Activated CD4-positive, alpha-beta memory T cell treated with anti-CD3 and anti-CD28 coated beads, Interleukin-2, amount 10 ng/mL, durations not matched to agents 7 days and 5 days (primary cell): ENCODE results near the gene CRYBG2. TPM values are rescaled to one million over a fixed set of nuclear protein-coding genes. Genes with fewer than 3 reads are reported as not detected.

Experiments used
- CTCF ChIA-PET: fragments of 350-600 bp; sonication (Branson Sonifier 250); formaldehyde crosslinking; loops from one replicate; lab custom pipeline; 2021; ENCODE audit warnings: antibody characterized with exemption, inconsistent platforms; lab: Charles Lee
- POLR2A ChIA-PET: fragments of 350-600 bp; sonication (Branson Sonifier 250); formaldehyde crosslinking; loops from one replicate; lab custom pipeline; 2021; ENCODE audit warnings: antibody characterized with exemption; lab: Charles Lee
- DNase-seq: peaks from one replicate; pipeline ENCODE4 v3.0.0-alpha.2; 2020
- H3K27ac Mint-ChIP-seq: one replicate; pipeline ENCODE4 v1.8.0; 2021; ENCODE audit warnings: mild to moderate bottlenecking, mixed read lengths
- H3K27me3 Mint-ChIP-seq: one replicate; pipeline ENCODE4 v1.8.0; 2021; ENCODE audit warnings: mixed read lengths
- H3K36me3 Mint-ChIP-seq: one replicate; pipeline ENCODE4 v1.8.0; 2021; ENCODE audit warnings: low read depth, mixed read lengths
- H3K4me1 Mint-ChIP-seq: one replicate; pipeline ENCODE4 v1.8.0; 2021; ENCODE audit warnings: mixed read lengths
- H3K4me3 Mint-ChIP-seq: one replicate; pipeline ENCODE4 v1.8.0; 2021; ENCODE audit warnings: mild to moderate bottlenecking, mixed read lengths
- H3K9me3 Mint-ChIP-seq: one replicate; pipeline ENCODE4 v1.8.0; 2021; ENCODE audit warnings: mixed read lengths
- total RNA-seq, 2 experiments: library from RNA; stranded (reverse); gene quantifications; one replicate each; pipeline ENCODE4 v1.2.3, GENCODE V29; 2021

CRYBG2 gene
- total RNA-seq, 2 experiments from 2014 or later = 1.9 to 4.3 TPM

GRCh38 chr1:26287811-26288210 is 66.1 kb downstream of the CRYBG2 start:
- peak; percentile 25 for DNase-seq
- peaks cover 90% of the 10 kb centered on the region for H3K4me1 Mint-ChIP-seq
- peak overlapping the region; percentile 98 for H3K27ac Mint-ChIP-seq
- peak overlapping the region; percentile 54 for H3K4me3 Mint-ChIP-seq
- H3K36me3 Mint-ChIP-seq = peaks cover 27% of the 10 kb centered on the region
- no peaks in the 10 kb centered on the region for H3K9me3 Mint-ChIP-seq
- H3K27me3 Mint-ChIP-seq = no peaks in the 10 kb centered on the region
- ChIA-PET POLR2A (interaction anchor here (0.8 to 19.9 kb wide), 18 partner anchors 10 to 546 kb away, joined by 3 to 1302 read pairs (median 10); partner anchors contain the start of genes CD52, DHDDS, HMGN2 and SH3BGRL3), CTCF (interaction anchor here (1.0 to 17.9 kb wide), 15 partner anchors 8 to 184 kb away, joined by 3 to 883 read pairs (median 12); partner anchors contain the start of genes CD52, CEP85, HMGN2 and SH3BGRL3)

- Mint-ChIP-seq H3K36me3 (peaks cover 33% of the 10 kb centered on the region), H3K27ac (peak overlapping the region; percentile 98), H3K27me3 (no peaks in the 10 kb centered on the region), H3K9me3 (no peaks in the 10 kb centered on the region), H3K4me1 (peaks cover 96% of the 10 kb centered on the region), H3K4me3 (peak overlapping the region; percentile 54)
- CTCF ChIA-PET = interaction anchor here (0.6 to 17.9 kb wide), 14 partner anchors 8 to 129 kb away, joined by 3 to 883 read pairs (median 14); partner anchors contain the start of genes CD52, CEP85, SH3BGRL3 and UBXN11
- POLR2A ChIA-PET = interaction anchor here (0.7 to 19.9 kb wide), 19 partner anchors 9 to 184 kb away, joined by 3 to 1302 read pairs (median 9); partner anchors contain the start of genes CD52, DHDDS, HMGN2 and SH3BGRL3
- peak; percentile 91 for DNase-seq
Measured at GRCh38 chr1:26287033-26287711, 66.8 kb downstream of the CRYBG2 start.

DNA sequence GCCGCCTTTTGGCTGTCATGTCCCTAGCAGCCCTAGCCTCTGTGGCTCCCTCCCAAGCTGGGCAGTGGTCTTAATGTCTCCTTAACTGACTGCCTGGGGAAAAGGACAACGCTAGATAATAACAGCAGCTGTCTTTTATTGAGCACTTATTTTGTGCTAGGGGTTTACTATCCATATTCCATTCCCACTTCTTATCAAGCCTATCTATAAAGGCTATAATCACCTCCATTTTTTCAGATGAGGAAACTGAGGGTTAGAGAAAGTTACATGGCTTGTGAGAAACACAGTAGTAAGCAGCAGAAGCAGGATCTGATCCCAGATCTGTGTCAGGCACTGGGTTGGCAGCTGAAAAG is 67.9 kb downstream of the CRYBG2 start:
- DNase-seq = no peak
- peaks cover 45% of the 10 kb centered on the region for H3K36me3 Mint-ChIP-seq
- no peak overlapping the region for H3K4me3 Mint-ChIP-seq

DNA sequence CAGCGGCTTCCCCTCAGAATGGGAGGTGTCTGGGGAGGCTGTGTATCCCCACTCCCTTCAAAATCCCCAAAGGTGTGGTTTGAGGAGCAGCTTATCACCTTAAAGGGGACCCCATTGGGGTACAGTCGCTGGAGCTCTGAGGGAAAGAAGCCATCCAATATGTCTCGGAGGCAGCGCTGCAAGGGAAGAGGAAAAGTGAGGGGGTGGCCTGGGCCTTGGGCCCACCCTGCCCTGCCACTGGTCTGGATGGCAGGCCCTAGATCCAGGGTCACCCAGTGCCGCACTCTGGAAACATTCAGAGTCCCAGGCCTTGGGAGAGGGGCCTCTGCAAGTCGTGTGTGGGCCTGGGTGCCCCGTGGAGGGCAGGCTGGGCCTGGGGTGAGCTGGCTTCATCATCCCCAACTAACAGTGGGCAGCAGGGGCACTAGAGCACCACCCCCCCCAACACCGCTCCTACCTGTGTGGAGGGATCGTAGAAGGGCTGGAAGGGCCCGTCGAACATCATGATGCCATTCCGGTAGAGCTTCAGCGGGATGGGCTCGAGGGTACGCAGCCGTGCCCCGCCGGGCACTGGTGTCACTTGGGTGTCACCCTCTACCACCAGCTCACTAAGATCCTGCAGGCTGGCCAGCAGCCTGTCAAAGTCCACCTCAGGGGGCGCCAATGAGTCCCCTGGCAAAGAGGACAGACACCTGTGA is 68.4 kb downstream of the CRYBG2 start:
- no peaks in the 10 kb centered on the region for H3K27me3 Mint-ChIP-seq
- CTCF ChIA-PET = interaction anchor here (0.6 to 17.9 kb wide), 27 partner anchors 10 to 257 kb away, joined by 3 to 883 read pairs (median 8); partner anchors contain the start of genes CD52, CEP85, UBXN11 and ZNF593
- peaks cover 49% of the 10 kb centered on the region for H3K36me3 Mint-ChIP-seq
- H3K27ac Mint-ChIP-seq = peak overlapping the region; percentile 98
- no peak overlapping the region for H3K4me3 Mint-ChIP-seq
- peaks cover 96% of the 10 kb centered on the region for H3K4me1 Mint-ChIP-seq
- peak; percentile 58 for DNase-seq
- H3K9me3 Mint-ChIP-seq = no peaks in the 10 kb centered on the region
- POLR2A ChIA-PET = interaction anchor here (0.6 to 19.9 kb wide), 23 partner anchors 8 to 253 kb away, joined by 3 to 1302 read pairs (median 5); partner anchors contain the start of genes CD52, DHDDS, HMGN2 and PDIK1L

More for the DNA sequence above, 67.9 kb downstream of the CRYBG2 start:
- ChIA-PET POLR2A (interaction anchor here (0.6 to 19.9 kb wide), 12 partner anchors 8 to 186 kb away, joined by 3 to 1302 read pairs (median 9); partner anchors contain the start of genes CD52, DHDDS, HMGN2 and SH3BGRL3), CTCF (interaction anchor here (1.0 to 17.9 kb wide), 15 partner anchors 10 to 163 kb away, joined by 3 to 883 read pairs (median 19); partner anchors contain the start of genes CD52, CEP85, UBXN11 and ZNF593)
- Mint-ChIP-seq H3K27me3 (no peaks in the 10 kb centered on the region), H3K27ac (peak overlapping the region; percentile 98), H3K9me3 (no peaks in the 10 kb centered on the region), H3K4me1 (peaks cover 99% of the 10 kb centered on the region)

DNA sequence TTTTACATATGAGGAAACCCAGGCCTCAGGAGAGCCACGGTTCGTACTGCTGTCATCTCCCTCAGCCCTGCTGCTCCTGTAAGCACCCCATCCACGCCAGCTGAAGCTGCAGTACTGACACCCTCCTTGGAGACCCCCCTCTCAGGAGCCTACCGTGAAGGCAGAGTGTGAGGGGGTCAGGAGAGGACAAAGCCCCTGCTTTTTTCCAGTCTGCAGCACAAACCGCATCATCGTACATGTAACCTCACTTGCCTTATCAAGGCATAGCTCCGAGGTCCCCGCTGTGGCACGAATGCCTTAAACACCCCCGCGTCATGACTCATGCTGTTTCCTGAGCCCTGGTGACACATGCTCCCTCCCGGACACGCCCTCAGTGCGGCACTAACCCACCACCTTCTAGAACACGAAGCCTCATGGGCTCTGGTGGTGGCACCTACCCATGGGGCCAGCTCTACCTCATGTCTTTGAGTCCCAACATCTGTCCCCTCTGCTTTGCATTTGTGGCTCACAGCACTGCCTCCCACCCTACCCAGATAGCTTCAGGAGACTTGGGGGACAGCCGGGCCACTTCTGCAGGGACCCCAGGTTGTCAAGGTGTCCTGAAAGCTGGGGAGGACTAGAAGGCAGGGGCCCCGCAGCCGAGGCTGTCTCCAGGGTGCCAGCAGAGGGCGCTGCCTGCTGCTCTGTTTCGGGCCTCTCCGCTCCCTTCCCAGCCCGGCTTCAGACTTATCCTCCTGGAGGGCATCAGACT is 69.2 kb downstream of the CRYBG2 start:
- CTCF ChIA-PET = interaction anchor here (0.6 to 17.9 kb wide), 35 partner anchors 9 to 257 kb away, joined by 3 to 883 read pairs (median 6); partner anchors contain the start of genes CD52, CEP85, DHDDS and UBXN11
- Mint-ChIP-seq H3K4me3 (peak overlapping the region; percentile 82), H3K27ac (peak overlapping the region; percentile 98), H3K27me3 (no peaks in the 10 kb centered on the region), H3K4me1 (peaks cover 91% of the 10 kb centered on the region), H3K9me3 (no peaks in the 10 kb centered on the region), H3K36me3 (peaks cover 54% of the 10 kb centered on the region)
- DNase-seq = peak; percentile 97
- POLR2A ChIA-PET = interaction anchor here (0.8 to 19.9 kb wide), 23 partner anchors 7 to 187 kb away, joined by 3 to 1302 read pairs (median 6); partner anchors contain the start of genes CD52, CEP85, DHDDS and HMGN2

GRCh38 chr1:26283871-26284596 is 69.9 kb downstream of the CRYBG2 start:
- Mint-ChIP-seq H3K9me3 (no peaks in the 10 kb centered on the region), H3K27me3 (no peaks in the 10 kb centered on the region), H3K36me3 (peaks cover 61% of the 10 kb centered on the region), H3K27ac (peak overlapping the region; percentile 98), H3K4me3 (peak overlapping the region; percentile 82), H3K4me1 (peaks cover 88% of the 10 kb centered on the region)
- POLR2A ChIA-PET = interaction anchor here (1.1 to 19.9 kb wide), 16 partner anchors 6 to 188 kb away, joined by 3 to 1302 read pairs (median 9); partner anchors contain the start of genes CD52, CEP85, HMGN2 and SH3BGRL3
- CTCF ChIA-PET = interaction anchor here (0.6 to 17.9 kb wide), 31 partner anchors 8 to 258 kb away, joined by 3 to 883 read pairs (median 6); partner anchors contain the start of genes CD52, CEP85, DHDDS and UBXN11
- DNase-seq = peak; percentile 29

GRCh38 chr1:26283279-26283853 is 70.6 kb downstream of the CRYBG2 start:
- H3K9me3 Mint-ChIP-seq = no peaks in the 10 kb centered on the region
- H3K36me3 Mint-ChIP-seq = peaks cover 68% of the 10 kb centered on the region
- POLR2A ChIA-PET = interaction anchor here (1.2 to 19.9 kb wide), 7 partner anchors 27 to 188 kb away, joined by 4 to 1302 read pairs (median 9); partner anchors contain the start of genes CD52, CEP85, HMGN2 and UBXN11
- DNase-seq = no peak
- CTCF ChIA-PET = interaction anchor here (3.1 to 17.9 kb wide), 4 partner anchors 31 to 133 kb away, joined by 19 to 883 read pairs (median 48); partner anchors contain the start of genes CD52, CEP85 and UBXN11
- H3K4me3 Mint-ChIP-seq = peak overlapping the region; percentile 82
- H3K27ac Mint-ChIP-seq = peak overlapping the region; percentile 98
- H3K4me1 Mint-ChIP-seq = peaks cover 88% of the 10 kb centered on the region
- H3K27me3 Mint-ChIP-seq = no peaks in the 10 kb centered on the region

DNA sequence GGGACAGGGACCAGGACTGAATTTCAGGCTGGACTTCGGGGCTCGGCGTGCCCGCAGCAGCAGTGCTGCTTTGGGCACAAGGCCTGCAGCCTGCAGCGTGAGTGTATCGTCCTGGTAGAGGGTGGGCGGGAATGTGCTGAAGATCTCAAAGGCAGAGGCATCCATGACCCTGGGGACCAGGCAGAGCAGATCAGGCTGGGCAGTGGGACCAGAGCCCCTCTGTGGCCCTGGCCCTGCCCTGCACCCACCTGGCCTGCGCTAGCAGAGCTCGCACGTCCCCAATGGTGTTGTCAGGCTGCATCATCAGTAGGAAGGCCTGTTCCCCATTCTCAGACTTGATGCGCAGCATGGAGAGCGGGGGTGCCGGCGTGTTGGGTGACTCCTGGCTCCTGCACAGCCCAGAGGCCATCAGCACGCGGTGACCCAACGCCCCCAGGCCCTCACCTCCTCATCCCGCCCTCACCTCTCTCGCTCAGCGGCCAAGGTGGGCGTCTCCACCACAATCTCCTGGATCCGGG is 71.5 kb downstream of the CRYBG2 start:
- Mint-ChIP-seq H3K27ac (peak overlapping the region; percentile 98), H3K4me1 (peaks cover 88% of the 10 kb centered on the region), H3K27me3 (no peaks in the 10 kb centered on the region), H3K36me3 (peaks cover 77% of the 10 kb centered on the region), H3K9me3 (no peaks in the 10 kb centered on the region), H3K4me3 (peak overlapping the region; percentile 82)
- ChIA-PET CTCF (interaction anchor here (17.9 kb wide), 1 partner anchor 32 kb away, joined by 883 read pairs; the partner anchor contains the start of genes CD52 and UBXN11), POLR2A (interaction anchor here (19.9 kb wide), 1 partner anchor 28 kb away, joined by 1302 read pairs; the partner anchor contains the start of genes CD52 and UBXN11)
- DNase-seq = no peak

- no peaks in the 10 kb centered on the region for H3K27me3 Mint-ChIP-seq
- peaks cover 88% of the 10 kb centered on the region for H3K4me1 Mint-ChIP-seq
- POLR2A ChIA-PET = interaction anchor here (0.7 to 19.9 kb wide), 4 partner anchors 5 to 81 kb away, joined by 3 to 1302 read pairs (median 74); partner anchors contain the start of genes CD52 and UBXN11
- H3K36me3 Mint-ChIP-seq = peaks cover 80% of the 10 kb centered on the region
- H3K4me3 Mint-ChIP-seq = peak overlapping the region; percentile 81
- CTCF ChIA-PET = interaction anchor here (0.8 to 17.9 kb wide), 3 partner anchors 33 to 109 kb away, joined by 3 to 883 read pairs (median 4); partner anchors contain the start of genes CD52 and UBXN11
- H3K27ac Mint-ChIP-seq = peak overlapping the region; percentile 98
- H3K9me3 Mint-ChIP-seq = no peaks in the 10 kb centered on the region
- no peak for DNase-seq
Measured at GRCh38 chr1:26281971-26282370, 72.0 kb downstream of the CRYBG2 start.
